GM21390 (cell line): ENCODE results near the gene GREM1.

Experiments used
- ATAC-seq: cut with Tn5 transposase; IDR thresholded peaks from one replicate; pipeline ENCODE4 v1.9.1; 2021; ENCODE audit not compliant: unreplicated experiment

GREM1 gene

GRCh38 chr15:32778391-32779176 lies 60.8 kb downstream of the GREM1 start:
- no peak for ATAC-seq

GRCh38 chr15:32781781-32782180 lies 64.0 kb downstream of the GREM1 start:
- no peak for ATAC-seq

GRCh38 chr15:32784581-32784980 lies 66.8 kb downstream of the GREM1 start:
- no peak for ATAC-seq

GRCh38 chr15:32786906-32787305 lies 69.1 kb downstream of the GREM1 start:
- no peak for ATAC-seq

GRCh38 chr15:32787949-32788348 lies 70.1 kb downstream of the GREM1 start:
- ATAC-seq = no peak

- ATAC-seq = no peak
These were observed 72.7 kb downstream of the GREM1 start for GRCh38 chr15:32790352-32790999.

- no peak for ATAC-seq
These were observed 74.6 kb downstream of the GREM1 start for GRCh38 chr15:32792436-32792835.
